GM23338 (cell line): ENCODE measurements around the gene ZIC2. TPM values are rescaled to one million over a fixed set of nuclear protein-coding genes. Genes with fewer than 3 reads are reported as not detected.

ENCODE experiments used
- ATAC-seq: fragments of 200-7000 bp; cut with Tn5 transposase; 3 replicates; pipeline ENCODE4 v1.9.1; 2020
- DNase-seq: peaks from one replicate; pipeline ENCODE4 v3.0.0-alpha.2; 2015; ENCODE audit warnings: low spot score
- H2AFZ ChIP-seq: fragments of 200-600 bp; sonication (generic); 2 replicates; pipeline ENCODE4 v1.8.0; 2016; ENCODE audit warnings: antibody characterized with exemption, mild to moderate bottlenecking, moderate library complexity
- H3F3A ChIP-seq: fragments of 200-600 bp; sonication (generic); replicated peaks from 2 replicates; pipeline ENCODE4 v1.8.0; 2017; ENCODE audit warnings: antibody characterized with exemption, mixed run types, low read depth
- H3K27ac ChIP-seq: fragments of 200-600 bp; sonication (generic); 2 replicates; pipeline ENCODE4 v1.6.1; 2016; ENCODE audit warnings: low read depth
- H3K27me3 ChIP-seq: fragments of 200-600 bp; sonication (generic); 2 replicates; pipeline ENCODE4 v1.8.0; 2016; ENCODE audit warnings: mild to moderate bottlenecking, mixed run types, moderate library complexity; ENCODE audit not compliant: insufficient read depth
- H3K36me3 ChIP-seq: fragments of 200-600 bp; sonication (generic); 2 replicates; pipeline ENCODE4 v1.8.0; 2016; ENCODE audit warnings: mild to moderate bottlenecking; ENCODE audit not compliant: insufficient read depth
- H3K4me1 ChIP-seq: fragments of 200-600 bp; sonication (generic); 2 replicates; pipeline ENCODE4 v1.8.0; 2016; ENCODE audit warnings: mild to moderate bottlenecking, moderate library complexity; ENCODE audit not compliant: insufficient read depth
- H3K4me2 ChIP-seq: fragments of 200-600 bp; sonication (generic); 2 replicates; pipeline ENCODE4 v1.7.1; 2017; ENCODE audit warnings: mixed run types
- H3K4me3 ChIP-seq: fragments of 200-600 bp; sonication (generic); 2 replicates; pipeline ENCODE4 v1.6.1; 2016; ENCODE audit warnings: mixed run types
- H3K79me2 ChIP-seq: fragments of 200-600 bp; sonication (generic); replicated peaks from 2 replicates; pipeline ENCODE4 v1.8.0; 2017; ENCODE audit warnings: mild to moderate bottlenecking; ENCODE audit not compliant: insufficient read depth
- H3K9me2 ChIP-seq: fragments of 200-600 bp; sonication (generic); 2 replicates; pipeline ENCODE4 v1.8.0; 2017; ENCODE audit not compliant: insufficient read depth
- H4K20me1 ChIP-seq: fragments of 200-600 bp; sonication (generic); replicated peaks from 2 replicates; pipeline ENCODE4 v1.8.0; 2017; ENCODE audit warnings: mild to moderate bottlenecking; ENCODE audit not compliant: insufficient read depth
- H3K27ac Mint-ChIP-seq: 2 replicates; pipeline ENCODE4 v1.8.0; 2020; ENCODE audit warnings: inconsistent platforms, mild to moderate bottlenecking, moderate library complexity, mixed read lengths
- H3K27me3 Mint-ChIP-seq: 3 replicates; pipeline ENCODE4 v1.8.0; 2022; ENCODE audit warnings: low read depth, mild to moderate bottlenecking, moderate library complexity, mixed read lengths, inconsistent platforms; ENCODE audit not compliant: insufficient read depth, poor library complexity
- H3K36me3 Mint-ChIP-seq: 3 replicates; pipeline ENCODE4 v1.8.0; 2021; ENCODE audit warnings: low read depth, mild to moderate bottlenecking, inconsistent platforms, moderate library complexity, mixed read lengths
- H3K4me1 Mint-ChIP-seq: 3 replicates; pipeline ENCODE4 v1.8.0; 2020; ENCODE audit warnings: mild to moderate bottlenecking, inconsistent platforms, mixed read lengths
- H3K4me3 Mint-ChIP-seq: 3 replicates; pipeline ENCODE4 v1.8.0; 2021; ENCODE audit warnings: moderate library complexity, mild to moderate bottlenecking, inconsistent platforms, mixed read lengths
- H3K9me3 Mint-ChIP-seq: 3 replicates; pipeline ENCODE4 v1.8.0; 2020; ENCODE audit warnings: moderate library complexity, mild to moderate bottlenecking, inconsistent platforms, mixed read lengths
- CREB1 ChIP-seq: fragments of 250-450 bp; sonication (Bioruptor Pico); IDR thresholded peaks from 2 replicates; pipeline ENCODE4 v1.5.0; 2020; ENCODE audit warnings: low read depth, mild to moderate bottlenecking, moderate library complexity
- CTCF ChIP-seq, 2 experiments: fragments of 200-600 bp in 1 of 2; sonication (generic) in 1 of 2; conservative IDR thresholded peaks; 2 replicates each; pipeline versions ENCODE4 v1.5.1 to v1.6.1; 2016 to 2017; ENCODE audit warnings: antibody characterized with exemption in 2 of 2, low read depth in 2 of 2, mild to moderate bottlenecking in 2 of 2, moderate library complexity in 1 of 2
- ETS1 ChIP-seq: IDR thresholded peaks from 2 replicates; pipeline ENCODE4 v1.6.1; 2016; ENCODE audit warnings: antibody characterized with exemption
- EZH2 ChIP-seq: fragments of 200-600 bp; sonication (generic); IDR thresholded peaks from one replicate; pipeline ENCODE4 v1.8.0; 2017; ENCODE audit warnings: antibody characterized with exemption, mild to moderate bottlenecking, low read depth; ENCODE audit not compliant: unreplicated experiment
- EZH2phosphoT487 ChIP-seq: fragments of 200-600 bp; sonication (generic); IDR thresholded peaks from one replicate; pipeline ENCODE4 v1.8.1; 2018; ENCODE audit warnings: antibody characterized with exemption; ENCODE audit not compliant: unreplicated experiment
- JUNB ChIP-seq: IDR thresholded peaks from one replicate; pipeline ENCODE4 v1.6.1; 2016; ENCODE audit warnings: antibody characterized with exemption; ENCODE audit not compliant: unreplicated experiment
- NANOG ChIP-seq: IDR thresholded peaks from 2 replicates; pipeline ENCODE4 v1.6.1; 2016; ENCODE audit warnings: antibody characterized with exemption, borderline replicate concordance
- POLR2AphosphoS5 ChIP-seq: IDR thresholded peaks from 2 replicates; pipeline ENCODE4 v1.6.1; 2016; ENCODE audit warnings: antibody characterized with exemption, low read depth
- REST ChIP-seq: IDR thresholded peaks from one replicate; pipeline ENCODE4 v1.6.1; 2018; ENCODE audit warnings: antibody characterized with exemption; ENCODE audit not compliant: unreplicated experiment
- STAT1 ChIP-seq: IDR thresholded peaks from one replicate; pipeline ENCODE4 v1.6.1; 2016; ENCODE audit warnings: antibody characterized with exemption; ENCODE audit not compliant: unreplicated experiment
- ZNF114 ChIP-seq: fragments of 250-450 bp; sonication (Bioruptor Pico); IDR thresholded peaks from 2 replicates; pipeline ENCODE4 v1.5.0; 2020; ENCODE audit warnings: mild to moderate bottlenecking, moderate library complexity
- ZNF331 ChIP-seq: fragments of 250-450 bp; sonication (Bioruptor Pico); IDR thresholded peaks from 2 replicates; pipeline ENCODE4 v1.5.0; 2020; ENCODE audit warnings: low read depth, mild to moderate bottlenecking, moderate library complexity
- ZNF462 ChIP-seq: fragments of 250-450 bp; sonication (Bioruptor Pico); IDR thresholded peaks from 2 replicates; pipeline ENCODE4 v1.5.0; 2020; ENCODE audit warnings: mild to moderate bottlenecking, moderate library complexity
- polyA plus RNA-seq: library from polyadenylated mRNA; unstranded; fragments of >200 nt; fragmentation: Nextera tagmentation; extraction: Ambion mirVana; gene quantifications from 2 replicates; pipeline ENCODE4 v1.2.1, GENCODE V29; 2016
- total RNA-seq: library from RNA; depleted of rRNA; stranded (reverse); fragments of >200 nt; shearing (Covaris generic); gene quantifications from 2 replicates; pipeline ENCODE4 v1.2.3, GENCODE V29; 2014

The ZIC2 gene
- total and polyA plus RNA-seq, 2 experiments from 2014 or later = 63.2 to 87.9 TPM

- peaks cover 9% of the 10 kb centered on the region; the same call in 1 of the 2 replicates for H4K20me1 ChIP-seq
- H3K36me3 ChIP-seq = no peaks in the 10 kb centered on the region; the same call in 1 of the 2 replicates
- H3K79me2 ChIP-seq = peaks cover 38% of the 10 kb centered on the region
- ATAC-seq (peak; percentile 6; the same call in 2 of the 3 replicates), DNase-seq (peak; percentile 87)
- Mint-ChIP-seq H3K4me1 (peaks cover 39% of the 10 kb centered on the region), H3K4me3 (peak overlapping the region; percentile 74), H3K27ac (peak overlapping the region; percentile 79), H3K9me3 (peaks cover 21% of the 10 kb centered on the region), H3K27me3 (peaks cover 63% of the 10 kb centered on the region), H3K36me3 (peaks cover 23% of the 10 kb centered on the region)
- H3K4me2 ChIP-seq = peak overlapping the region; percentile 98
- no peaks in the 10 kb centered on the region for H3K9me2 ChIP-seq
- peaks cover 35% of the 10 kb centered on the region for H3K4me1 ChIP-seq
- H3K27ac ChIP-seq = peak overlapping the region; percentile 48; the same call in 1 of the 2 replicates
- peaks cover 68% of the 10 kb centered on the region for H3K27me3 ChIP-seq
- peaks cover 39% of the 10 kb centered on the region for H3F3A ChIP-seq
- peak overlapping the region; percentile 89 for H3K4me3 ChIP-seq
- TF ChIP-seq JUNB = no peak
- TF ChIP-seq REST = no peak
- peak; percentile 53 for TF ChIP-seq POLR2AphosphoS5
- no peak for TF ChIP-seq ZNF331 (CRISPR knock-in tag)
- no peak for TF ChIP-seq CREB1
- no peak for TF ChIP-seq EZH2phosphoT487
- TF ChIP-seq EZH2 = peak; percentile 18
- TF ChIP-seq CTCF (conservative IDR thresholded peaks at IDR 0.05; ENCODE audit: low read depth in 2 of 2) = no peak
- no peak for TF ChIP-seq ZNF114
- TF ChIP-seq ZNF462 = no peak
- no peak for TF ChIP-seq NANOG
- TF ChIP-seq STAT1 = no peak
- no peak for TF ChIP-seq ETS1
- H2AFZ ChIP-seq = no peak overlapping the region
Measured at GRCh38 chr13:99979453-99980200, 2.0 kb upstream of the ZIC2 start.
